Right renal cortex interstitium (tissue), 3 donors: ENCODE data around the gene CD164L2. TPM values are rescaled to one million over a fixed set of nuclear protein-coding genes. Genes with fewer than 3 reads are reported as not detected.

Experiments used
- DNase-seq, 3 donors: peaks; one replicate each; pipeline ENCODE4 v3.0.0-alpha.2; 2013; ENCODE audit warnings: low read depth in 3 of 3, low spot score in 2 of 3
- polyA plus RNA-seq, 3 donors: library from polyadenylated mRNA; unstranded; fragments of 120-200 nt; gene quantifications; one replicate each; pipeline ENCODE4 v1.2.1, GENCODE V29; 2013; ENCODE audit not compliant: insufficient read length in 3 of 3

Gene CD164L2
- polyA plus RNA-seq, 3 donors, result 0.11 to 0.35 (median 0.25) TPM

DNA sequence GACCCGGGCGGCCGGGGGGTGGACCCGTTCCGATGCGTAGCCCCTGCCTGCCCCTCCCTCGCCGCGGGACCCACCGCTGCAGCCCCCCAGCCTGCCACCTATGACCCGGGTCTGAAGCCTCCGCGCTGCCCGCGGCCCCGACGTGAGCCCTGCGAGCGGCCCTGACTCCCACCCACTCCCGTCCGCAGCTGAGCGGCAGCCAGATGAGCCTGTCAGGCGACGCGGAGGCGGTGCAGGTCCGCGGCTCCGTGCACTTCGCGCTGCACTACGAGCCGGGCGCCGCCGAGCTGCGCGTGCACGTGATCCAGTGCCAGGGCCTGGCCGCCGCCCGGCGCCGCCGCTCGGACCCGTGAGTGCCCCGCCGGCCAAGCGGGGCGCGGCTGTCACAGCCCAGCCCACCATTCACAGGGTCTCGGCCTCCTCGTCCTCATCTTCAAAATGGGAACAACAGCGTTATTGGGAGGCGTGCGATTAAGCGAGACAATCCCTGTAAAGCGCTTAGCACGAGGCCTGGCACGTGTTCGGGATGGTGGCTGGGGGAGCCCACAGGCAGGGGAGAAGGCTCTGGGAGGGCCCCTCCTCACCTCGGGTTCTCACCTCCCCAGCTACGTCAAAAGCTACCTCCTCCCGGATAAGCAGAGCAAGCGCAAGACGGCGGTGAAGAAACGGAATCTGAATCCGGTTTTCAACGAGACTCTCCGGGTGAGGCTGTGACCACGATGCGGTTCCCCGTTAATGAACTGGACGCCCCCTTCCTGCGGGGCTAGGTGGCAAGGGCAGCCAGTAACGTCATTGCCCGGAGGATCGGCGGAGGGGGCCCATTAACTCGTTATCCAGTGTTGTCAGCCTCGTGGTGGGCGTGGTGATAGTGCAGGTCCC lies 33.1 kb downstream of the CD164L2 start:
- DNase-seq, result peak in 1 of 3 donors; percentile 58

DNA sequence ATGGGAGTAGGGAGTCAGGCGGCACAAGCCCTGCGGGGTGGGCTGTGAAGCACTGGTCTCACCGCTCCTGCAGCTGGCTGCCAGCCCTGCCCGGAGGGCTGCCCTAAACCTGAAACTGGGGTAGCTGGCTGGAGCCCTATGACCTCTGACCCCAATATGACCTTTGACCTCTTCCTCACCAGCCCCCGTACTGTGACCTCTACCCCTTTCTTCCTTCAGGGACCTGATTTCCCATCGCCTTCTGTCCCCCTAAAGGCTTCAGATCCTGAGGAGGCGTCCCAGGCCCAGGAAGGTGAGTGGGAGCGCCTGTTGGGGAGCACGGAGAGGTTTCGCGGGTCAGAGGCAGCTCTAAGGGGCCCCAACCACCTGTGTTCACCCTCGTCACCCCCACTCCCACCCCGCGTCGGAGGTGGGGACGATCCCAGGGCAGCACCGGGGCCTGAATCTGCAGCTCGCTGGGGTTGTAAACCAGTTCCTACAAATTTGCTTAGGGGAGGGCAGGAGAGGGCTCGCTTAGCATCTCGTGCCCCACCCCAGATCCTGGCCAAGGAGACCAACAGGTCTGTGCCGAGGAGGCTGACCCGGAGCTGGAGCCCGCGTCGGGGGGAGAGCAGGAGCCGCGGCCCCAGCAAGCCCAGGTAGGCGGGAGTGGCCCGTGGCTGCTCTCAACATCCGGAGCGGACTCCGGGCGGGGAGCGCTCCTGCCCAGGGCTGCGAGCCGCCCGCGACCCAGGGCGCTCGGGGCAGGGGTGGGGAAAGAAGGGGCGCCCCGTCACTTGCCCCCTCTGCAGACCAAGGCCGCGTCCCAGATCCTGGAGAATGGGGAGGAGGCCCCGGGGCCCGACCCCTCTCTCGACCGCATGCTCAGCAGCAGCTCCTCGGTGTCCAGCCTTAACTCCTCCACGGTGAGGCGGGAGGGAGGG lies 34.0 kb downstream of the CD164L2 start:
- no peak for DNase-seq

DNA sequence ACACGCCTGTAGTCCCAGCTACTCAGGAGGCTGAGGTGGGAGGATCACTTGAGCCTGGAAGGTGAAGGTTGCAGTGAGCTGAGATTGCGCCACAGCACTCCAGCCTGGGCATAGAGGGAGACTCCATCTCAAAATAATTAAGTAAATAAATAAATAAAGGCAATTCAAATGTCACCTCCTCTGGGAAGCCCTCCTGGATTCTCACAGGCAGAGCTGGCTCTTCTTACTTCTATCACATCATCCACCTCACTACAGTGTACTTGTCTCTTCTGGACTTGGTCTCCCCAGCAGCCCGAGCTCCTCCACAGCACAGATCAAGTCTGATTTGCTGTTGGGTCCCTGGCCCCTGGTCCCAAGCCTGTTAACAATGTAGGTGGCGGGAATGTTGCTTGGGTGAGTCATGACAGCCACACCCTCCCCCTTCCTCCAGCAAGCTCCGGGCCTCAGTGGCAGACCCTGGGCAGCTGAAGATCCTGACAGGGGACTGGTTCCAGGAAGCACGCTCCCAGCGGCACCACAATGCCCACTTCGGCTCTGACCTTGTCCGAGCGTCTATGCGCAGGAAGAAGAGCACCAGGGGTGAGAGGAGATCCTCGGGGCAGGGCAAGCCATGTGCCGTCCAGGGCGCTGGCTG lies 36.0 kb downstream of the CD164L2 start:
- DNase-seq, result no peak

DNA sequence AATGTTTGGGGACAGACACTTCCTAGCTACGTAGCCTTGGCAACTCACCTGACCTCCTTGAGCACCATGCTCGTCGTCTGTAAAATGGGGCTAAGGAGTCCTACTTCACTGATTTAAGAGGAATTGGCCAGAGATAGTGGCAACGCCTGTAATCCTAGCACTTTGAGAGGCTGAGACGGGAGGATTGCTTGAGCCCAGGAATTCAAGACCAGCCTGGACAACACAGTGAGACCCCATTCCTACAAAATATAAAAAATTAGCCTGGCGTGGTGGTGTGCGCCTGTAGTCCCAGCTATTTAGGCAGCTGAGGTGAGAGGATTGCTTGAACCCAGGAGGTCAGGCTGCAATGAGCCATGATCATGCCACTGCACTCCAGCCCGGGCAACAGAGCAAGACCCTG lies 36.8 kb downstream of the CD164L2 start:
- no peak for DNase-seq

DNA sequence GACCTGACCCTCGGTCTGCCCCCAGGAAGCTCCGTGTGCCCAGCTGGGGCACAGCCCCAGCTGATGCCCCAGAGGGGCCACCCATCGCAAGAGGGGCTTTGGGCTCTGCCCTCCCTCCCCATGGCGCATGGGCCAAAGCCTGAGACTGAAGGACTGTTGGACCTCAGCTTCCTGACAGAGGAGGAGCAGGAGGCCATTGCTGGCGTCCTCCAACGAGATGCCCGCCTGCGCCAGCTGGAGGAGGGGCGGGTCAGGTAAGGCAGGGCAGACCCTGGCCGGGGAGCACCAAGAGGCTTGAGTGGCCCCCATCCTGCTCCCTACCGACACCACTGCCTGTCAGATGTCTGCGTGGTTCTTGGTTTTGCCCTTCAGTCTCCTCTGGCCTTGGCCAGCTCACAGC lies 37.9 kb downstream of the CD164L2 start:
- DNase-seq, result no peak

DNA sequence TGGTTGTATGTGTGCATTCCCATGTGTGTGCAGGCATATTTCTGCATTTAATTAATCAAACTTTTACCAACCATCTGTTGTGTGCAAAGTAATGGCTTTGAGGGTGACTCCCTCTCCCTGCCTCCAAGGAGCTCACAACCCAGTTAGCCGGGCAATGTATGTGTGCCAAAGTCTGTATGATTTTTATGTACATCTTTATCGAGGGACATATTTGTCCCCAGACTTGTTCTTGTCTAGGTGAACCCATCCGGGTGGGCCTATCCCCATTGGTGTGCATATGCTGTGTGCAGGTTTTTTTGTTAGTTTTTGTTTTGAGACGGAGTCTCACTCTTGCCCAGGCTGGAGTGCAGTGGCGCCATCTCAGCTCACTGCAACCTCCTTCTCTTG lies 39.5 kb downstream of the CD164L2 start:
- no peak for DNase-seq

DNA sequence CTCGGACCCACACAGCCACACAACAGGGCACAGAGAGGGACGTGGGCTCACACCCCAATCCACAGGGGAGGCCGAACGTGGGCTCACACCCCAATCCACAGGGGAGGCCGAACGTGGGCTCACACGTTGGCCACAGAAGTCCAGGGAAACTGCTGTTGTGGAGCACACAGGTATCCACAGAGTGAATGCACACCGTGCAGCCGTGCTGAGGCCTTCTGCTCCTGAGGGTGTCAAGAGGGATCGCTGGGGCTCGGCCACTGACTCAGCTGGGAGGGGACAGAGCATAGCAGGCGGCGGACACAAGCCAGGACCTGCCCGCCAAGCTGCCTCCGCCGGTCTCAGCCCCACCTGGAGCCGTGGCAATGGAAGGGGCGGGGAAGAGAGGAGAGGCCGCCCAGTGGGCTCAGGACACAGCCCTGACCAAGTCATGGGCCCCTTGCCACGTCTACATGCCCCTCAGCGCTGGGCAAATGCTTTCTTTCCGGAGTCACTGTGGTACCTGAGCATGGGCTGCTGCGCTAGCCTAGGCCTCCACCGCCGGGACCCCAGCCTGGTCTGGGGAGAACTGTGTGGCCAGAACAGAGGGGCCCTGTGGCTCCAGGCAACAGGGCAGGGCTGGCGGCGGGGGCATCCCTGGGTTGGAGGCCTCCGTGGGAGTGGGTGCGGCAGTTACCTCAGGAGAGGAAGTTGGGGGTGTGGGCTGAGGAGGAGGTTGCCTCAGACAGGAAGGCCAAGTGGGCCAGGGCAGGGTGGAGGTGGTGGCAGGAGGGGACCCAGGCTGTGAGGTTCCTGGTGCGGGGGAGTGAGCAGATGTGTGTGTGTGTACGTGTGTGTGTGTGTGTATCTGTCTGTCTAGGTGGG lies 40.1 kb downstream of the CD164L2 start:
- no peak for DNase-seq

DNA sequence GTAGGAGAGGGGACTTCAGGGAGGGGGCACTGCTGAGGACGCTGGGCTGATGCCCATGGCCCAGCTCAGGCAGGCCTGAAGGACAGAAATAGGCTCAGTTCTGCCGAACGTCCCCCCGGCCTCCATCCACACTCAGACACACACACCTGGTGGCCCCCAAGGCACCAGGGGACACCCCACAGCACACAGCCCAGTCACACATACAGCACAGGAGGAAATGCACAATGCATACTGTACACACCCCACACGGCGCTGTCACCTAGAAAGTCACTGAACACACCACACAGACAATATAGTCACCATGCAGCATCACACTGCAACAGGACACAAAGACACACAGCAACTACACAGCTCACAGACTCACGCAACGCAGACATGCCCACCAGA lies 40.7 kb downstream of the CD164L2 start:
- DNase-seq, result no peak

DNA sequence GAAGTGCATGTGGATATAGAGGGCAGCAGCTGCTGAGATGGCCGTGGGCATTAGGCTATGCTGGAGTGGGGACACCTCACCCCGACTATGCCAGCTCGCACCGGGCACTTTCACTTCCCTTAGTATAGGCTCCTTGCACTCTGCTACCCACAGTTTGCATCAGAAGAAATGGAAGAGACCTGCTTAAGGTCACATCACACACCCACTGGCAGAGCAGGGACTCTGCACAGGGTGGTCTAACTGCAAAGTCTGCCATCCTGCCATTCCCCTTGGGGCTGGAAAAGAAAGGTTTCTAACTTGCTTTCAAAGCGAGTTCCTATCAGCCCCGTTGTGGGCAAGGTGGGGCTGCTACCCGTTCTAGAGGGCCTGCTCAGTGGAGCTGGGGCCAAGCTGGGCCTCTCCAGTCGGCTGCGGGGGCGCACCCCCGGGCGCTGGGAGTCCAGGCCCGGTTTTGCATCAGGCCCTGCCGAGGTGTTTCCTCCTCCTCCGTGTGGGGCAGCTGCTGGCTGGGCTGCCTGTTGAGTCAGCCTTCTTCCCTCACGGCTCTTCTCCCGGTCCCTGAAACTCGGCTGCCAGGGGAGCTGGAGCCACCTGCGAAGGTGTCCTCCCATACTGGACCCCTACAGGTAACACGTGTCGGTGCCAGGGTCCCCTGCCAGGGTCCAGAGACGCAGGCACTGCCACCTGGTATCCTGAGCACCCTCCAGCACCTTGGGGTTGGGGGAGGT lies 41.4 kb downstream of the CD164L2 start, which contains the start of gene SYTL1:
Gene SYTL1 (plus strand): TSS at position 498 of the 728 bp plus-strand sequence. CDS start 3,313 bp downstream, outside the sequence.
- DNase-seq, result no peak

DNA sequence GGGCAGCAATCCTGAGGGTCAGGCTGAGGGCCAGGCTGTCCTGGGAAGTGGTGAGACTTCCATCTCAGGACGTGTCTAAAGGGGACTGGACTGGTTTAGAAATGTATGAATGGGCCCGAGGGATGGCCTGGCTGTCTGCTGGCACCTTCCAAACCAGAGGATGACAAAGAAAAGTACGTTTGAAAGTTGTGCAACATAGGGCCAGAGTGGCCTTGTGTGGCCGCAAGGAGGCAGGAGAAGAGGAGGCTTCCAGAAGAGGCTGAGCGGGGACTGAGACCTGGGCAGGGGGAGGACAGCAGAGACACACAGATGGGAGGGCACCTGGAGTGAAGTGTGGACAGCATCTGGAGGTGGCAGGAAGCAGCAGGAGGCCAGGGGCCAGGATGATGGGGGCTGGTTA lies 43.9 kb downstream of the CD164L2 start:
- no peak for DNase-seq

DNA sequence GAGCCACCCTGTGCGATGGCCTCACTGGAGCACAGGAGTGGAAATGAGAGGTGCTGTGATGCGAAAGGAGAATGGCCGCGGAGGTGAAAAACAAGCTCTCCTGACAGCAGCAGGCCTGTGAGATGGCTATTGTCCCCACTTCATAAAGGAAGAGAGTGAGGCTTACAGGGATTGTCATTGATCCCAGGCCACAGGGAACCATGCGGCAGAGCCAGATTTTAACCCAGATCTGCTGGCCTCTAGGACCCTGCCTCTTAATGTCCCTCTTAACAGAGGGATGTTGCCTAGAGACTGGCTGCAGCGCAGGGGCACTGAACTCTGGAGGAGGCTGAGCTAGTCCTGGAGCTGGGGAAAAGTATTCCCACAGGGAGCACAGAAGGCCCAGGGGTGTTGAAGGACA lies 44.4 kb downstream of the CD164L2 start:
- no peak for DNase-seq

DNA sequence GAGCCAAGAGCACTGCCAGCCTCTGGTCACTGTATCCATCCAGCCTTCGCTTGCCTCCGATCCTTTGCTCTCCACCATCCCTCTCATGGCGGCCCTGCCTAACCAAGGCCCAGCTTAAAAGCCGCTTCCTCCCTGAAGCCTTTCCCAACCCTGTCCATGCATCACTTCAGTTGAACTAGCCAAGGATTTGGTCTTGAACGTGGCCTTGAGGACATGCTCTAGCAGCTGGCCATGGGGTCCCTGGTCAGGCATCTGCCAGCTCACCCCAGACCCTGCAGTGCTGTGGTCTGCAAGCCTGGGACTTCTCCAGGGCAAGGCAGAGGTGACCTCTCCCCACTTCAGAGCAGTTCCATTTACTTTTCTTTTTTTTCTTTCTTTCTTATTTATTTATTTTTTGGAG lies 46.4 kb downstream of the CD164L2 start:
- no peak for DNase-seq

DNA sequence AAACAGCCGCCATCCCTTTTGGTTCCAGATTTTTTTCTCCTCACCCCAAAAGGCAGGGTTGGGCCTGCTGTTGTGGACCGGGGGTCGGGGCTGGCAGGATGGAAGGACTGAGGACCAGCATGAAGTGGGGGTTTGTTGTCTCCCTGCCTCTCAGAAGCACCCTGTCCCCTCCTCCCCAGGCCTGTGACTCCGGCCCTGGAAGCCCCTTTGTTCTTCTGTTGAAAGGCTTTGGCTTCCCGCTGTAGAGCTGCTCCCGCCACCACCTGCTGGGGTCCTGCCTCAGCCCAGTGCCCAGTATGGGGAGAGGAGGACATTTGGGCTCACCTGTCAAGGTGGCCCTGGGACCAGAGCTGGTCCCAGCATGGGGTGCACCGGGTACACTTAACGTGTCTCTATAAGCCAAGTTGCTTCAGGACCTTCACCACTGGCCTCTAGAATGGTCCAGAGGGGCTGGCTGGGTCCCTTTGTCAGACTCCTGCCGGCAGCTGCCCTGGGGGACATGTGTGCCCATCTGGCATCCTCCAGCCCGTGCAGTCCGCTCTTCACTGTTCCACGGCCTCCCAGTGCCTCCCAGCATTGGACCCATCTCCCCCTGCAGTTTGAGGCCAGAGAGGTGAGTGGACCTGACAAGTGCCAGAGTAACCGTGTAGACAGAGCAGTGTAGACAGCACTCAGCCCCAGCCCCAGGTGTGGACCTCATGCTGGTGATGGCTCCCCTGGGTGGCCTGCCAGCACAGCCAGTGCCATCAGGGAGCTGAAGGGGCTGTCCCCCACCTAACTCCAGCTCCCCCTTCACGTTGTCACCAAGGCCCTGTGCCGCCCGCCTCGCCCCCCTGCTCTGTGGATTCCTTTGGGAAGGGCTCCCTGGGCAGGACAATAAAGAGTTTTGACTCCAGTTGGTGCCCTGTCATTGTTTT lies 47.4 kb downstream of the CD164L2 start:
- DNase-seq, result no peak

DNA sequence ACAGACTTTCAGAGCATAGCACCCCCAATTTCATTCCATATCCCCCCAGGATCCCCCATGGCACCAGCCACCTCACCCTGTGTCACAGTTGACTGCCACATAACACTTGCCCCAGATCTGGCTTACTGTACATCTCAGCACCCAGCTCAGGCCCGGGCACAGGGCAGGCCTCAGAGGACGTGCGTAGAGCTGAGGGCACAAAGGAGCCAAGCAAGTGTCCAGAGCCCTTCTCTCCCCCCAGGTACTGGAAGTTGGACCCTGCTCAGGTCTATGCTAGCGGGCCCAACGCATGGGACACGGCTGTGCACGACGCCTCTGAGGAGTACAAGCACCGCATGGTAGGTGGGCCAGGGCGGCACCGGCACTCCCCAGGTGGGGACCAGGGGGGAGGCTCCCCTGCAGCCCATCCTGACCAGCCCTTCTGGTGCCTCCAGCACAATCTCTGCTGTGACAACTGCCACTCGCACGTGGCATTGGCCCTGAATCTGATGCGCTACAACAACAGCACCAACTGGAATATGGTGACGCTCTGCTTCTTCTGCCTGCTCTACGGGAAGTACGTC lies 49.3 kb downstream of the CD164L2 start:
- DNase-seq, result no peak

DNA sequence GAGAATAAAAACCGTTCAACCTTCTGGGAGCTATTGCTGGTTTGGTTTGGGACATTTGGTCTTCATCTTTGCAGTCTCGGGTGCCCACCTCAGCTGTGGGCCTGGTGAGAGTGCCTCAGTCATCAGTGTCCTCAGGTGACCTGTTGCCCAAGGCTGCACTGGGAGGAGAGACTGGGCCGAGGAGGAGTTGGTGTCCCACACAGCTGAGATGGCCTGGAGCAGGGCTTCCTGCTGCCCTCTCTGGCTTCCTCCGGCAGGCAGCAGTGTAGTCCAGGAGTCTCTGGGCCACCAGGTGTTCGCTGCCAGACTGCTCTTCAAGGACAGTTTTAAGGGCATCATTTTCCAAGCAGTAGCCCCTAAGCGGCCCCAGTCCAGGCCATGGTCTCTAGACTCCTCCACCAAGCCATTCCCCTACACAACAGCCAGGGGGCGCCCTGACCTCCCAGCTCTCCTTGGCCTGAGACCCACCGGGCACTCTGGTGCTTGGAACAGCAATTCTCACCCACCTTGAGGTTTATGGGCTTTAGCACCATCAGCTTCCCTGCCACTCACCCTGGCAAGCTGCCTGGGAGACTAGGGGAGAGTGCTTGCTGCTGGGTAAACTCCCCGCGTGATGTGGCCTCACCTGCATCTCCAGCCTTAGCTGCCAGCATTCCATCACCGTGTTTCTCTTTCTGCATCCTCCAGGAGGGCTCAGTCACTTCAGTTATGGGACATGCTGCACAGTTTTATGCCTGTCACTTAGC lies 50.4 kb downstream of the CD164L2 start:
- DNase-seq, result no peak

DNA sequence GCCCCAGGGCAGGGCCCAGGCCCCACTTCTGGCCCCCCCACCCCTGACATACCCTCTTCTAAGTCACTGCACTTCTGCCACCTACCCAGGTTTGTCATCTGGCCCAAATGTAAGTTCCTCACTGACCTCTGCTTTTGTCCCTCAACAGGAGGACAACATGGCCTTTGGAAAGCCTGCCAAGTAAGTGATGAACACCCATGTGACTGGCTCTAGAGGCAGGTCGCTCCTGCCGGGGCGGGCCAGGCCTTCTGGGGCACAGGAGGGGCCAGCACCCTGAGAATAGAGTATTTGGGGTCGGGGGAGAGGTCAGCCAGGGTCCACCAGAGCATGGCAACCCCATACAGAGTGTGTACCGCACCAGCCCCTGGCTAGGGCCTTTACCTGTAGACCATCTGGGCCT lies 51.2 kb downstream of the CD164L2 start:
- no peak for DNase-seq

DNA sequence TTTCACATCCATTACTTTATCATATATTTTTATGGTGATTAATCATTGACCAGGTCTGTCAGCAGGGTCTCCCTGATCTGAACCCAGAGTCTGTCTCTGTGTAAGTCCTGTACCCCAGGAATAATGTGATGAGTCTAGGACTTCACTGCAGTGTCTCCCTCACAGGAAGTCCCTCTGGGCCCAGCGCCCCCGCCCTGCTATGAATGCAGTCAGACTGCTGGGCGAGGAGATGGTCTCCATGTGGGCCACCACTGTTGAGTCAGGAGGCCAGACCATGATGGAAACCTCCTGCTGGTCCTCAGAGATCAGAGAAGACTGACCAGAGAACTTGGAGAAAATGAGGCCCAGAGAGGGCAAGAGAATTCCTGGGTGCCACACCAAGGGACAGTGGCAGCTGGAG lies 51.7 kb downstream of the CD164L2 start:
- no peak for DNase-seq
